ENCODE measurements around the gene IKBIP. TPM values are rescaled to one million over a fixed set of nuclear protein-coding genes. Genes with fewer than 3 reads are reported as not detected.

The IKBIP gene
- total and polyA plus RNA-seq, 2 donors (not counting 3 experiments of a cell fraction or from before 2014, with no cell fraction given), result 12.9 to 56.8 TPM

- Histone ChIP-seq H3K4me2 (ENCODE audit: insufficient read depth, low read length) (no peak overlapping the region), H3K4me3 (replicated peaks in 1 of 3; ENCODE audit: insufficient read depth in 1 of 3, low read depth in 1 of 3, low read length in 3 of 3) (no peak overlapping the region), H3K79me2 (ENCODE audit: control insufficient read depth, insufficient read depth, low read length) (no peaks in the 10 kb centered on the region), H3K36me3 (ENCODE audit: control insufficient read depth in 2 of 2, extremely low read depth in 1 of 2, insufficient read depth in 2 of 2, low read length in 2 of 2) (peaks cover 15% of the 10 kb centered on the region in 2 experiments), H3K4me1 (ENCODE audit: control insufficient read depth, extremely low read depth, insufficient read depth, low read length) (no peaks in the 10 kb centered on the region), H3K9ac (replicated peaks; ENCODE audit: extremely low read depth, insufficient read depth, low read length) (no peak overlapping the region), H2AFZ (ENCODE audit: low read depth, low read length) (no peak overlapping the region), H3K9me1 (replicated peaks; ENCODE audit: control insufficient read depth, extremely low read depth, insufficient read depth, low read length) (peaks cover 2% of the 10 kb centered on the region), H3K27ac (ENCODE audit: insufficient read depth, low read depth, low read length) (no peak overlapping the region), H4K20me1 (replicated peaks; ENCODE audit: control insufficient read depth, extremely low read depth, insufficient read depth, low read length) (peaks cover 2% of the 10 kb centered on the region), H3K27me3 (ENCODE audit: control insufficient read depth in 2 of 2, insufficient read depth in 2 of 2, low read length in 2 of 2) (no peaks in the 10 kb centered on the region), H3K9me3 (replicated peaks; ENCODE audit: control insufficient read depth, insufficient read depth, low read length) (no peaks in the 10 kb centered on the region)
- DNase-seq (ENCODE audit: low read depth, low spot score) (no peak), FAIRE-seq (no peak)
- ChIA-PET CTCF (no interaction called here), POLR2A (no interaction called here)
- TF ChIP-seq GATA2 (IDR thresholded peaks at IDR 0.05; ENCODE audit: insufficient read depth, insufficient read length, low read depth, low read length) (no peak), JUN (IDR thresholded peaks at IDR 0.05; ENCODE audit: borderline replicate concordance, insufficient read depth, insufficient read length, low read depth) (no peak), MYC (IDR thresholded peaks at IDR 0.05; ENCODE audit: low read depth, low read length) (no peak), MAX (IDR thresholded peaks at IDR 0.05; ENCODE audit: insufficient read depth, insufficient read length) (no peak), CTCF (IDR thresholded peaks at IDR 0.05; ENCODE audit: extremely low read depth in 1 of 2, insufficient read depth in 1 of 2, low read depth in 1 of 2, low read length in 2 of 2) (no peak), POLR2AphosphoS5 (IDR thresholded peaks at IDR 0.05; ENCODE audit: insufficient read depth, low read depth, low read length) (no peak), POLR2A (IDR thresholded peaks at IDR 0.05; ENCODE audit: low read depth, low read length) (no peak), FOS (IDR thresholded peaks at IDR 0.05; ENCODE audit: borderline replicate concordance, insufficient read depth, low read length) (no peak), EZH2 (IDR thresholded peaks at IDR 0.05; ENCODE audit: borderline replicate concordance, low read depth, low read length, severe bottlenecking) (no peak)
- intact Hi-C loops (cut with micrococcal nuclease) (no loop called here), dilution Hi-C loops (cut with MboI; ENCODE audit: extremely low pct_ligation_motif_present, low sequenced_read_pairs) (no loop called here)
- BruUV-seq (replicated peaks), result no TSS peak
Measured at GRCh38 chr12:98678236-98678945, 33.8 kb upstream of the IKBIP start.

Measured in endothelial cell of umbilical vein (primary cell).